Neural cell (in vitro differentiated cells): ENCODE data around the gene SFXN3. TPM values are rescaled to one million over a fixed set of nuclear protein-coding genes. Genes with fewer than 3 reads are reported as not detected.

ENCODE experiments used
- H2AFZ ChIP-seq: fragments of 200-600, 300-800 bp; sonication (generic), shearing (Covaris generic); 2 replicates; pipeline ENCODE4 v1.6.0; 2014; ENCODE audit warnings: low read depth, mild to moderate bottlenecking, antibody characterized with exemption, low read length, moderate library complexity
- H3F3A ChIP-seq: fragments of 200-600 bp; shearing (Covaris generic); 2 replicates; pipeline ENCODE4 v1.6.1; 2016; ENCODE audit warnings: mild to moderate bottlenecking, moderate library complexity, mixed read lengths, antibody characterized with exemption, low read length; ENCODE audit not compliant: insufficient read depth, poor library complexity, severe bottlenecking
- H3K27ac ChIP-seq: fragments of 200-600, 300-800 bp; sonication (generic), shearing (Covaris generic); 2 replicates; pipeline ENCODE4 v1.5.1; 2014; ENCODE audit warnings: mild to moderate bottlenecking, low read length, moderate library complexity
- H3K27me3 ChIP-seq: fragments of 300-800, 200-600 bp; sonication (generic), shearing (Covaris generic); 2 replicates; pipeline ENCODE4 v1.6.0; 2014; ENCODE audit warnings: mild to moderate bottlenecking, low read depth, low read length, moderate library complexity; ENCODE audit not compliant: insufficient read depth
- H3K36me3 ChIP-seq: fragments of 300-800, 200-600 bp; sonication (generic), shearing (Covaris generic); 2 replicates; pipeline ENCODE4 v1.5.1; 2014; ENCODE audit warnings: mild to moderate bottlenecking, antibody characterized with exemption, low read length, moderate library complexity; ENCODE audit not compliant: insufficient read depth
- H3K4me2 ChIP-seq: fragments of 300-800, 200-600 bp; sonication (generic), shearing (Covaris generic); 2 replicates; pipeline ENCODE4 v1.6.0; 2014; ENCODE audit warnings: mild to moderate bottlenecking, low read length
- H3K4me3 ChIP-seq: fragments of 300-800, 200-600 bp; sonication (generic), shearing (Covaris generic); 2 replicates; pipeline ENCODE4 v1.5.1; 2014; ENCODE audit warnings: mild to moderate bottlenecking, low read length, moderate library complexity
- H3K79me2 ChIP-seq: fragments of 200-600 bp; shearing (Covaris generic); replicated peaks from 2 replicates; pipeline ENCODE4 v1.6.0; 2014; ENCODE audit warnings: mild to moderate bottlenecking, low read length, moderate library complexity; ENCODE audit not compliant: insufficient read depth
- H3K9ac ChIP-seq: fragments of 300-800, 200-600 bp; sonication (generic), shearing (Covaris generic); 2 replicates; pipeline ENCODE4 v1.6.1; 2016; ENCODE audit warnings: mild to moderate bottlenecking, low read length, mixed read lengths
- H3K9me2 ChIP-seq: fragments of 200-600 bp; shearing (Covaris generic); 2 replicates; pipeline ENCODE4 v1.6.1; 2016; ENCODE audit warnings: mild to moderate bottlenecking, low read length, mixed read lengths; ENCODE audit not compliant: insufficient read depth
- H3K9me3 ChIP-seq: fragments of 200-600, 300-800 bp; sonication (generic), shearing (Covaris generic); 2 replicates; pipeline ENCODE4 v1.6.1; 2016; ENCODE audit warnings: mild to moderate bottlenecking, mixed run types, low read length, moderate library complexity, mixed read lengths
- H4K20me1 ChIP-seq: fragments of 200-600 bp; shearing (Covaris generic); 2 replicates; pipeline ENCODE4 v1.6.1; 2016; ENCODE audit warnings: mild to moderate bottlenecking, mixed run types; ENCODE audit not compliant: insufficient read depth
- CTCF ChIP-seq: fragments of 450-650 bp; IDR thresholded peaks from 2 replicates; pipeline ENCODE4 v1.5.1; 2014; ENCODE audit warnings: antibody characterized with exemption, mild to moderate bottlenecking, moderate library complexity; ENCODE audit not compliant: poor library complexity, severe bottlenecking
- EP300 ChIP-seq: fragments of 450-650 bp; conservative IDR thresholded peaks from 2 replicates; pipeline ENCODE4 v1.6.1; 2014; ENCODE audit warnings: antibody characterized with exemption, mild to moderate bottlenecking, moderate library complexity; ENCODE audit not compliant: poor library complexity, severe bottlenecking
- EZH2 ChIP-seq: fragments of 200-600, 300-800 bp; shearing (Covaris generic), sonication (generic); IDR thresholded peaks from 2 replicates; pipeline ENCODE4 v1.6.1; 2014; ENCODE audit warnings: antibody characterized with exemption, low read length, borderline replicate concordance, mild to moderate bottlenecking; ENCODE audit not compliant: insufficient read depth, poor library complexity, severe bottlenecking
- MXI1 ChIP-seq: fragments of 450-650 bp; conservative IDR thresholded peaks from 2 replicates; pipeline ENCODE4 v1.6.1; 2014; ENCODE audit warnings: antibody characterized with exemption, mild to moderate bottlenecking; ENCODE audit not compliant: poor library complexity, severe bottlenecking
- POLR2AphosphoS5 ChIP-seq: IDR thresholded peaks from 2 replicates; pipeline ENCODE4 v1.6.1; 2012
- RAD21 ChIP-seq: fragments of 450-650 bp; conservative IDR thresholded peaks from 2 replicates; pipeline ENCODE4 v1.6.1; 2014; ENCODE audit warnings: antibody characterized with exemption, mild to moderate bottlenecking, moderate library complexity
- SMC3 ChIP-seq: fragments of 450-650 bp; conservative IDR thresholded peaks from 2 replicates; pipeline ENCODE4 v1.6.1; 2014; ENCODE audit warnings: antibody characterized with exemption, mild to moderate bottlenecking, moderate library complexity; ENCODE audit not compliant: poor library complexity
- TAF1 ChIP-seq: IDR thresholded peaks from 2 replicates; pipeline ENCODE4 v1.6.1; 2012; ENCODE audit warnings: low read depth
- polyA plus RNA-seq: library from polyadenylated mRNA; depleted of rRNA; stranded (reverse); fragments of >200 nt; gene quantifications from 2 replicates; pipeline ENCODE4 v1.2.3, GENCODE V29; 2014
- TF ChIP-seq, protein P1 (sequence below): IDR thresholded peaks from 2 replicates; pipeline ENCODE4 v1.6.1; 2012; ENCODE audit warnings: borderline replicate concordance

The SFXN3 gene
- polyA plus RNA-seq, 1 donor from 2014 or later: 52.1 TPM

GRCh38 chr10:101085846-101086245 lies 54.8 kb downstream of the SFXN3 start:
- Histone ChIP-seq H3K79me2 (no peaks in the 10 kb centered on the region), H3K27ac (no peak overlapping the region), H3K9me3 (no peaks in the 10 kb centered on the region), H3K4me2 (no peak overlapping the region), H3K9me2 (no peaks in the 10 kb centered on the region), H3K36me3 (no peaks in the 10 kb centered on the region), H4K20me1 (no peaks in the 10 kb centered on the region), H2AFZ (no peak overlapping the region), H3K27me3 (peaks cover 34% of the 10 kb centered on the region), H3F3A (no peaks in the 10 kb centered on the region), H3K9ac (no peak overlapping the region), H3K4me3 (no peak overlapping the region)
- TF ChIP-seq SMC3 (no peak), CTCF (no peak), TAF1 (no peak)

- TF ChIP-seq, protein P1, sequence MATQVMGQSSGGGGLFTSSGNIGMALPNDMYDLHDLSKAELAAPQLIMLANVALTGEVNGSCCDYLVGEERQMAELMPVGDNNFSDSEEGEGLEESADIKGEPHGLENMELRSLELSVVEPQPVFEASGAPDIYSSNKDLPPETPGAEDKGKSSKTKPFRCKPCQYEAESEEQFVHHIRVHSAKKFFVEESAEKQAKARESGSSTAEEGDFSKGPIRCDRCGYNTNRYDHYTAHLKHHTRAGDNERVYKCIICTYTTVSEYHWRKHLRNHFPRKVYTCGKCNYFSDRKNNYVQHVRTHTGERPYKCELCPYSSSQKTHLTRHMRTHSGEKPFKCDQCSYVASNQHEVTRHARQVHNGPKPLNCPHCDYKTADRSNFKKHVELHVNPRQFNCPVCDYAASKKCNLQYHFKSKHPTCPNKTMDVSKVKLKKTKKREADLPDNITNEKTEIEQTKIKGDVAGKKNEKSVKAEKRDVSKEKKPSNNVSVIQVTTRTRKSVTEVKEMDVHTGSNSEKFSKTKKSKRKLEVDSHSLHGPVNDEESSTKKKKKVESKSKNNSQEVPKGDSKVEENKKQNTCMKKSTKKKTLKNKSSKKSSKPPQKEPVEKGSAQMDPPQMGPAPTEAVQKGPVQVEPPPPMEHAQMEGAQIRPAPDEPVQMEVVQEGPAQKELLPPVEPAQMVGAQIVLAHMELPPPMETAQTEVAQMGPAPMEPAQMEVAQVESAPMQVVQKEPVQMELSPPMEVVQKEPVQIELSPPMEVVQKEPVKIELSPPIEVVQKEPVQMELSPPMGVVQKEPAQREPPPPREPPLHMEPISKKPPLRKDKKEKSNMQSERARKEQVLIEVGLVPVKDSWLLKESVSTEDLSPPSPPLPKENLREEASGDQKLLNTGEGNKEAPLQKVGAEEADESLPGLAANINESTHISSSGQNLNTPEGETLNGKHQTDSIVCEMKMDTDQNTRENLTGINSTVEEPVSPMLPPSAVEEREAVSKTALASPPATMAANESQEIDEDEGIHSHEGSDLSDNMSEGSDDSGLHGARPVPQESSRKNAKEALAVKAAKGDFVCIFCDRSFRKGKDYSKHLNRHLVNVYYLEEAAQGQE: no peak
- no peak for TF ChIP-seq MXI1
- no peak for TF ChIP-seq SMC3
- TF ChIP-seq RAD21: no peak
- TF ChIP-seq EP300: no peak
- TF ChIP-seq POLR2AphosphoS5: no peak
- TF ChIP-seq TAF1: no peak
- TF ChIP-seq EZH2: no peak
- TF ChIP-seq CTCF: no peak
- no peak overlapping the region for H3K27ac ChIP-seq
- H4K20me1 ChIP-seq: no peaks in the 10 kb centered on the region
- H3F3A ChIP-seq: no peaks in the 10 kb centered on the region
- no peaks in the 10 kb centered on the region for H3K9me2 ChIP-seq
- no peaks in the 10 kb centered on the region for H3K9me3 ChIP-seq
- peaks cover 45% of the 10 kb centered on the region for H3K27me3 ChIP-seq
- H3K79me2 ChIP-seq: no peaks in the 10 kb centered on the region
- no peak overlapping the region for H2AFZ ChIP-seq
- no peak overlapping the region for H3K4me2 ChIP-seq
- no peak overlapping the region for H3K4me3 ChIP-seq
- H3K9ac ChIP-seq: no peak overlapping the region
- no peaks in the 10 kb centered on the region for H3K36me3 ChIP-seq
Observed at GRCh38 chr10:101087376-101087775, 56.3 kb downstream of the SFXN3 start.
